ENCODE results near the gene SCOC.

DNA sequence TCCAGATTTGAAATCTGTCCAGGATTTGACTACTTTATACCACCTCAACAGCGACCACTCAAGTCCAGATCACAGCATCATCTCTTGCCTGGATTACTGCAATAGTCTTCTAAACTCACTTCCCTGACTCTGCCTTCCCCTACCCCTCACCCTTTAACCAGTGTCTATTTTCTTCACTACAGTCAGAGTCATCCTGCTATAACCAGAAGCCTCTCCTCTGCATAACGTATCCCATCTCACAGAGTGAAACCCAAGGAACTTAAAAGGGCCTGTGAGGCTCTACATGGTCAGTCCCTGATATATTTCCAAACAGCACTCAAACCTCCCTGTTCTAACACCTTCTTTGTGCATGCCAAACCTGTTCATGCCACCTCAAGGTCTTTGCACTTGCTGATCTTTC lies 40.7 kb upstream of the SCOC start:
- TF ChIP-seq ELF4 (IDR thresholded peaks at IDR 0.05), result no peak
- no peak for TF ChIP-seq BHLHE40 (IDR thresholded peaks at IDR 0.05; ENCODE audit: borderline replicate concordance)
